Retinal pigment epithelial cell (primary cell): ENCODE measurements around the gene BZW1.

Experiments
- DNase-seq: peaks from one replicate; pipeline ENCODE4 v3.0.0-alpha.2; 2010; ENCODE audit warnings: low read depth
- H3K4me3 ChIP-seq: 2 replicates; pipeline ENCODE4 v1.5.1; 2011; ENCODE audit warnings: mild to moderate bottlenecking, low read length, control low read depth, moderate library complexity
- TF ChIP-seq, protein P1 (sequence below): conservative IDR thresholded peaks from 2 replicates; pipeline ENCODE4 v1.5.1; 2011; ENCODE audit warnings: low read depth, low read length, control low read depth, inconsistent platforms

The BZW1 gene

DNA sequence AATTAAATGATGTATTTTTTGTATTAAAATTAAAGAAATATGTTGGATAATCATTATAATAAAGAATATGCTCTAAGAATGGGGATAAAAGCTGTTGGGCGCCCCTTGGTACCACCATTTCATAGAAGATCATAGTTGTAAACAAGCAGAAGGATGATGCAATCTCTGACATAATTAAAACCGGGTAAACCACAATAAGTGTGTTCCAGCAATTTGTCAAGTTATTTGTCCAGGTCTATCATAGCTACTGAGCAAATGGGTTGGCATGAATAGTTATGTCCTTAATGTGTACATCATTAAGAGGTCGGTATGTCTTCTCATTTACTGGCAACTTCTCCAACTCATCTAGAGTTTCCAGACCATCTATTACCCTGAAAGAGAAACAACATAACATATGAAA lies 59.4 kb downstream of the BZW1 start:
- no peak overlapping the region for H3K4me3 ChIP-seq
- no peak for DNase-seq
- TF ChIP-seq, protein P1, sequence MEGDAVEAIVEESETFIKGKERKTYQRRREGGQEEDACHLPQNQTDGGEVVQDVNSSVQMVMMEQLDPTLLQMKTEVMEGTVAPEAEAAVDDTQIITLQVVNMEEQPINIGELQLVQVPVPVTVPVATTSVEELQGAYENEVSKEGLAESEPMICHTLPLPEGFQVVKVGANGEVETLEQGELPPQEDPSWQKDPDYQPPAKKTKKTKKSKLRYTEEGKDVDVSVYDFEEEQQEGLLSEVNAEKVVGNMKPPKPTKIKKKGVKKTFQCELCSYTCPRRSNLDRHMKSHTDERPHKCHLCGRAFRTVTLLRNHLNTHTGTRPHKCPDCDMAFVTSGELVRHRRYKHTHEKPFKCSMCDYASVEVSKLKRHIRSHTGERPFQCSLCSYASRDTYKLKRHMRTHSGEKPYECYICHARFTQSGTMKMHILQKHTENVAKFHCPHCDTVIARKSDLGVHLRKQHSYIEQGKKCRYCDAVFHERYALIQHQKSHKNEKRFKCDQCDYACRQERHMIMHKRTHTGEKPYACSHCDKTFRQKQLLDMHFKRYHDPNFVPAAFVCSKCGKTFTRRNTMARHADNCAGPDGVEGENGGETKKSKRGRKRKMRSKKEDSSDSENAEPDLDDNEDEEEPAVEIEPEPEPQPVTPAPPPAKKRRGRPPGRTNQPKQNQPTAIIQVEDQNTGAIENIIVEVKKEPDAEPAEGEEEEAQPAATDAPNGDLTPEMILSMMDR = no peak

DNA sequence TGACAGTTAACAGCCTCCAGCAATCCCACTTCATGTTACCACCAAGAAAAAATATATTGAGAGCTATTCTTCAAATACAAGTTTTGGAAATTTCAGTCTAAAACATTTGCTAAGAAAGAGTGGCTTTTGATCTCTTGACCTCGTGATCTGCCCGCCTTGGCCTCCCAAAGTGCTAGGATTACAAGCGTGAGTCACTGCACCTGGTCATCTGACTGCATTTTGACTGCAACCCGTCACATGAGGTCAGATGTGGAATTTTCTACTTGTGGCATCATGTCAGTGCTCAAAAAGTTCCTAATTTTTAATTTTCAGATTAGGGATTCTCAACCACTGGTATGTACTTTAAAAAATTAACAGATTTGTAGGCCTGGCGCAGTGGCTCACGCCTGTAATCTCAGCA lies 61.9 kb downstream of the BZW1 start:
- TF ChIP-seq, protein P1 = no peak
- no peak for DNase-seq
- H3K4me3 ChIP-seq = no peak overlapping the region
